HG02588 (cell line): ENCODE results near the gene EIF1AX.
"Not testable (repeated sequence)": the region's sequence is repeated elsewhere in the genome, so short reads cannot be mapped to it uniquely, and the experiment has no call there.

Experiments used
- ATAC-seq: cut with Tn5 transposase; IDR thresholded peaks from one replicate; pipeline ENCODE4 v1.9.1; 2021; ENCODE audit warnings: mild to moderate bottlenecking, moderate library complexity; ENCODE audit not compliant: unreplicated experiment

EIF1AX gene

GRCh38 chrX:20127440-20127839, 14.2 kb downstream of the EIF1AX start:
- not testable (repeated sequence) for ATAC-seq

GRCh38 chrX:20126833-20127232, 14.8 kb downstream of the EIF1AX start:
- not testable (repeated sequence) for ATAC-seq

- no peak for ATAC-seq
Observed at GRCh38 chrX:20124964-20125363, 16.7 kb downstream of the EIF1AX start.

- ATAC-seq, result no peak
Observed at GRCh38 chrX:20118065-20118824, 23.4 kb downstream of the EIF1AX start.

- no peak for ATAC-seq
Observed at GRCh38 chrX:20116577-20117240, 24.9 kb downstream of the EIF1AX start, which contains the start of gene MAP7D2. Gene MAP7D2, minus strand, starts transcription at chrX:20116907. Its CDS starts 28 bp downstream, at chrX:20116879.

GRCh38 chrX:20116087-20116576, 25.5 kb downstream of the EIF1AX start:
- ATAC-seq, result no peak

GRCh38 chrX:20112022-20112774, 29.4 kb downstream of the EIF1AX start:
- ATAC-seq, result no peak

GRCh38 chrX:20111271-20111670, 30.4 kb downstream of the EIF1AX start:
- no peak for ATAC-seq

- ATAC-seq, result no peak
Observed at GRCh38 chrX:20101934-20102581, 39.6 kb downstream of the EIF1AX start.

- ATAC-seq, result no peak
Observed at GRCh38 chrX:20091499-20091898, 50.1 kb downstream of the EIF1AX start.

GRCh38 chrX:20089845-20090244, 51.8 kb downstream of the EIF1AX start:
- no peak for ATAC-seq

GRCh38 chrX:20080277-20080676, 61.4 kb downstream of the EIF1AX start:
- ATAC-seq, result no peak
